Neuron (in vitro differentiated cells): Measurements from ENCODE around the gene MAPT.
"Not testable (repeated sequence)": the region's sequence is repeated elsewhere in the genome, so short reads cannot be mapped to it uniquely, and the experiment has no call there.

Experiments used
- H2AFZ ChIP-seq: one replicate; pipeline ENCODE4 v1.6.1; 2013; ENCODE audit warnings: low read depth, mild to moderate bottlenecking, inconsistent platforms, low read length, moderate library complexity
- H3K27me3 ChIP-seq: one replicate; pipeline ENCODE4 v1.6.1; 2013; ENCODE audit warnings: low read length; ENCODE audit not compliant: insufficient read depth
- H3K36me3 ChIP-seq: one replicate; pipeline ENCODE4 v1.6.1; 2013; ENCODE audit warnings: low read length; ENCODE audit not compliant: insufficient read depth
- H3K4me1 ChIP-seq: one replicate; pipeline ENCODE4 v1.6.1; 2013; ENCODE audit warnings: low read length; ENCODE audit not compliant: insufficient read depth
- H3K4me3 ChIP-seq: 2 replicates; pipeline ENCODE4 v1.5.1; 2013; ENCODE audit warnings: mild to moderate bottlenecking, low read length, moderate library complexity
- H3K9me3 ChIP-seq: one replicate; pipeline ENCODE4 v1.6.1; 2013; ENCODE audit warnings: low read length

Gene MAPT

DNA sequence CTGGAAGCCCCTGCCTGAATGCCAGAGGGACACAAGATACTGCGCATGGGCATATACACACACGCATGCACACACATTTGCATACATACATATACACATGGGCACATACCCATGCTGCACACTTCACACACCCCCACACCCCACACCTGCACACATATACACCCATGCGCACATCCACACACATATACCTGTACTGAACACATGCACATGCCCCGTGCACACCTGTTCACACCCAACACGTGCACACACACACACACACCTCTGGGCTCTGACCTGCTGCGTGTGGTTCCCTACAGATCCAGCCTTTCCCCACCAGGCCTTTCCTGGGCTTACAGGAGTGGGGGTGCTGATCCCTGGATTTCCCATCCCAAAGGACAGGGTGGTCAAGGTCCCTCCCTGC is 43.3 kb upstream of the MAPT start:
- Histone ChIP-seq H3K4me3 (no peak overlapping the region), H3K36me3 (no peaks in the 10 kb centered on the region), H3K4me1 (no peaks in the 10 kb centered on the region), H3K9me3 (no peaks in the 10 kb centered on the region), H2AFZ (no peak overlapping the region), H3K27me3 (peaks cover 2% of the 10 kb centered on the region)

DNA sequence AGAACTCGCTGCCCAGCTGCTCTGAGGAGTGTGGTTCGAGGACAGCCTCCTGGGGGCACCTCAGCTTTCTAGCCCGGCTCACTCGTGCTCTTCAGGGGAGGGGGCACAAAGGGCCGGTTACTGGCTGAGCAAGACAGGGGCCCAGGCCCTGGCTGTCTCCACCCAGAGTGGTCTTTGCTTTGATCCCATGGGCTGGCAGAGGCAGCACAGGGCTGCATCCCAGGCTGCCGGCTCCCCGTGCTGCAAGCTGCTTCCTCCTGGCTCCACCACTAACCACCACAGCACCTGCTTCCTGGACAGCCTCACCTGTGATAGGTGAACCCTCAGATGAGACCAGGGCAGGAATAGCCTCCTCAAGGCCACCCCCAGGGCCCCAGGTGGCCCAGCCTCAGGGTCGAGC is 42.9 kb upstream of the MAPT start:
- no peaks in the 10 kb centered on the region for H3K36me3 ChIP-seq
- peaks cover 2% of the 10 kb centered on the region for H3K27me3 ChIP-seq
- H3K9me3 ChIP-seq = no peaks in the 10 kb centered on the region
- H2AFZ ChIP-seq = no peak overlapping the region
- no peaks in the 10 kb centered on the region for H3K4me1 ChIP-seq
- no peak overlapping the region for H3K4me3 ChIP-seq

DNA sequence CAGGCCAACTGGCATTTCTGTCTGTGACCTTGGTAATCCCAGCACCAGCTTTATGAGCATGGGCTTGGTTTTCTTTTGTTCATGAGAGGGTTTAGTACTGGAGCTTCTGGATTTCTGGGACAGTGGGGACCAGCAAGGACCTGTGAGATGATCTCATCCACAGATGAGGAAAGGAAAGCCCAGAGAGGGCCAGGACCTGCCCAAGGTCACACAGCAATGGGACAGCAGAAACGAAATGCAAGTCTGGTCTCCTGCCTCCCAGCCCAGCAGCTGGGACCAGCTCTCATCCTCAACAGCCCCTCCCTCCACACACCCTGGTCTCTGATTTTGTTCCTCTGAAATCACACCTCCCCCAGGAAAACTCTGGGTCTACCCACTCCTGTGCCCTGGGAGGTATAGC is 42.5 kb upstream of the MAPT start:
- no peak overlapping the region for H3K4me3 ChIP-seq

DNA sequence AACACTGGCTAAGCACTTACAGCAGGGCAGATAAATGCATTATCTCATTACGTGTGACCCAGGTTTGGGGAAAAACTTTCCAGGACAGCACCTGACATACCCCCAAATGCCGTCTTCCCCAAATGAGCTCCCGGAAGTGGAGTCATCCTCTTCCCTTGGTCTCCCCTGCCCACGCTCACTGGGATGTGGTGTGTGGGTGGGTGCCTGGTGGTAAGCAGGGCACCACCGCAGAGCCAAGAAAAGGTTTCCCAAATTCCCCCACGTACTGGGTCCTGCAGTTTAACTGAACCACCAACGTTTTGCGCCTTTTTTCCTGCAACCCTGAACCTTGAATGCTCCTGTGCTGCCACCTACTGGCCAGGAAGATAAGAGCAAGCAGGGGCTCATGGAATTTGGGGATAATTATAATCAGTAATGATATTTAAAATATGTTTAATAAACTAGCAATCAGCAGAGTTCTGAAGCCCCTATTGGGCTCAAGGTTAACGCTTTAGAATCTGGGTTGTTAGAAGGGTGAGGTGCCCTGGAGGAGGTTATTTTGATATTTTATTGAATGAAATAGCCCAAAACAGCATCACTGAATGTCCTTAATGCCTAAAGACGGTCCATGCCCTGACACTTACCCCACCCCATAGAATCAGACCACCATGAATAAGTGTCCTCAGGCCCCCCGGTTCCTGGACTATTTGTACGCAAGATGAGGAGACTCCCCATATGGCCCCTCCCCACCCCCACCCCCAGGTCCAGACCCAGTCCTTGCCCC is 41.6 kb upstream of the MAPT start:
- H3K9me3 ChIP-seq = no peaks in the 10 kb centered on the region
- H3K27me3 ChIP-seq = peaks cover 2% of the 10 kb centered on the region
- H2AFZ ChIP-seq = no peak overlapping the region
- H3K4me3 ChIP-seq = no peak overlapping the region
- H3K36me3 ChIP-seq = no peaks in the 10 kb centered on the region
- H3K4me1 ChIP-seq = no peaks in the 10 kb centered on the region

More for the DNA sequence above, 42.5 kb upstream of the MAPT start:
- no peaks in the 10 kb centered on the region for H3K4me1 ChIP-seq
- no peaks in the 10 kb centered on the region for H3K36me3 ChIP-seq
- peaks cover 2% of the 10 kb centered on the region for H3K27me3 ChIP-seq
- H3K9me3 ChIP-seq = no peaks in the 10 kb centered on the region
- no peak overlapping the region for H2AFZ ChIP-seq

DNA sequence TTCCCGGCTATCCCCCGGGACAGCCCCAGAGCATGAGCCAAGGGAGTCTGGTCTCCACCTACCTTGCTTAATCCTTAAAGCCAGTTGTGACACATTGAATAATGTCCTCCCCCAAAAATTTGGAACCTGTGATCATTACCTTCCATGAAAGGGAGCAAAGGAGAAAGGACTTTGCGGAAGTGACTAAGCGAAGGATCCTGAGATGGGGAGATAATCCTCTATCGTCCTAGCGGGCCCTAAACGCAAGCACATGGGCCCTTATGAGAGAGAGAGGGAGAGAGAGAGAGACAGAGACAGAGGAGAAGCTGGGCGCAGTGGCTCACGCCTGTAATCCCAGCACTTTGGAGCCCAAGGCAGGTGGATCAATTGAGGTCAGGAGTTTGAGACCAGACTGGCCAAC is 40.1 kb upstream of the MAPT start:
- H3K27me3 ChIP-seq = peaks cover 2% of the 10 kb centered on the region
- no peaks in the 10 kb centered on the region for H3K4me1 ChIP-seq
- H3K4me3 ChIP-seq = no peak overlapping the region
- no peak overlapping the region for H2AFZ ChIP-seq
- H3K36me3 ChIP-seq = no peaks in the 10 kb centered on the region
- H3K9me3 ChIP-seq = no peaks in the 10 kb centered on the region

DNA sequence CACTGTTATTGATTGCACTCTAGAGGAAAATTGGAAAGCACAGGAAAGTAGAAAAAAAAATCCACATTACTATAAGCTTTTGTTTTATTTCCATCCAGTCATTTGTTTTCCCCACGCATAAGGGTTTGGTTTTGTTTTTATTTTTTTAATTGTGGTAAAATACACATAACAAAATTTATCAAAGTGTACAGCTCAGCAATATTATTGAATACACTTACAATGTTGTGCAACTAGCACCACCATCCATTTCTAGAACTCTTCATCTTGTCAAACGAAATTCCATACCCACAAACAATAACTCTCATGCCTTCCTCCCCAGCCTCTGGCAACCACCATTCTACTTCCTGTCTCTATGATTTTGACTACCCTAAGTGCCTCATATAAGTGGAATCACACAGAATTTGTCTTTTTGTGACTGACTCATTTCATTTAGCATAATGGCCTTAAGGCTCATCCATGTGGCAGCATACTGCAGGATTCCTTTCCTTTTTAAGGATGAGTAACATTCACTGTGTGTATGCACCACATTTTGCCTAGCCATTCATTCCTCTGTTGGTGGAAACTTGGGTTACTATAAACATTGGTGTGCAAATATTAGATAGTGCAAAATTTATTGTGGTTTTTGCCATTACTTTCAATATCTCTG is 38.5 kb upstream of the MAPT start:
- peaks cover 4% of the 10 kb centered on the region for H3K27me3 ChIP-seq
- H2AFZ ChIP-seq = no peak overlapping the region
- H3K9me3 ChIP-seq = no peaks in the 10 kb centered on the region
- H3K36me3 ChIP-seq = no peaks in the 10 kb centered on the region
- H3K4me1 ChIP-seq = no peaks in the 10 kb centered on the region
- no peak overlapping the region for H3K4me3 ChIP-seq

DNA sequence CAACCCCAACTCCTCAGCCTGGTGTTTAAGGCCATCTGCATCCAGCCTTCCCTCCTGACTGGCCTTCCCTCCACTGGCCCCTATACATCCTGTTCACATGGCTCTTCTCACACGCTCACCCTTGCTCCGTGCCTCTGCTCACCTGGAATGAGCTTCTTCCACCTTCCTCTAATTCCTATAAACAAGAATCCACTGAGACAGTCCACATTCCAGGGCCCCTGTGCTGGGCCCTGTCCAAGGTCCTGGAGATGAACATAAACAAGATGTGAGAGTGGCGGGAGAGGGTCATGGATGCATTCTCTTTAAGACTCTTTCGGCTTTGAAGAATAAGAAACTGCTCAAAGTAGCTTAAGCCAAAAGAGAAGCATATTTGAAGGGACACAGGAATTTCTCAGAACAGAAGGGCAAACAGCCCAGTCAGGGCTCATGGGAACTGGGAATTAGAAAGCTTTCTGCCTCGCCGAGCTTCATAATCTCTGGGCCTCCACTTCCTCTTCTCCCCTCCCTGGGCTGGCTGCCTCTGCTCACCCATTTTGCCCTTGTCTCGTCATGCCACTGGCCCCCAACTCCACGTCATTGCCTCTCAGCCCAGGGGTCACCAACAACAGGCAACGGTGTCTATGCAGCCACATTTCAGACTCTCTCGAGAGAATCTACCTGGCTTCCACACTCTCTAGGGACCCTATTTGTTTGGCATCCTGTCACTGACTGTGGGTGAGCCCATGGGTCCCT is 36.2 kb upstream of the MAPT start:
- Histone ChIP-seq H3K9me3 (no peaks in the 10 kb centered on the region), H2AFZ (no peak overlapping the region), H3K4me3 (no peak overlapping the region), H3K27me3 (peaks cover 5% of the 10 kb centered on the region), H3K36me3 (no peaks in the 10 kb centered on the region), H3K4me1 (no peaks in the 10 kb centered on the region)

DNA sequence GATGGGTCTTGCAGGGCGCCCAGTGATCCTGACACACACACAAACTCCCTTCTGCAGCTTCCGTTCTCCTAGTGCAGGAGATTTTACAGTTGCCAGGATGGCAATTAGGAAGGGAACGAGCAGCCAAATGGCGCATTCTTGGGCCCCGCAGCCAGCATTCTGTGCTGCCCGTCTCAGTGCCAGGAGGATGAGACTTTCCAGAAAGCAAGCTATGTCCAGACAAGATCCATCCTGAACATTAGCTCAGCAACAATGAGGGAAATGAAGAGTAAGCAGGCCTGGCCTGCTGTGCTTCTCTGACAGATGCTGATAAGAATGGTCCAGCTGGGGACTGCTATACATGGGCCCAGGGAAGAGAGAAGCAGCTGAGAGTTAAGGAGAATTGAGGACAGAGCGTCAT is 33.2 kb upstream of the MAPT start:
- no peaks in the 10 kb centered on the region for H3K36me3 ChIP-seq
- H2AFZ ChIP-seq = no peak overlapping the region
- no peaks in the 10 kb centered on the region for H3K4me1 ChIP-seq
- no peak overlapping the region for H3K4me3 ChIP-seq
- peaks cover 12% of the 10 kb centered on the region for H3K27me3 ChIP-seq
- no peaks in the 10 kb centered on the region for H3K9me3 ChIP-seq

DNA sequence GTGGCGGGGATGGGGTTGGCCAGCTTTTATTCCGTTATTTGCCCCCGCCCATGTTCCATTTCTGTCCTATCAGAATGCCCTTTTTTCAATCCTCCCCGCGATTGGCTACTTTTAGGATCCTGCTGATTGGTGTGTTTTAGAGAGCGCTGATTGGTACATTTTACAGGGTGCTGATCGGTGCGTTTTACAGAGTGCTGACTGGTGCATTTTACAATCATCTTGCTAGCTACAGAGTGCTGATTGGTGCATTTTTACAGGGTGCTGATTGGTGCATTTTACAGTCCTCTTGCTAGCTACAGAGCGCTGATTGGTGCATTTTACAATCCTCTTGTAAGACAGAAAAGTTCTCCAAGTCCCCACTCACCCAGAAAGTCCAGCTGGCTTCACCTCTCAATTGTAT is 32.2 kb upstream of the MAPT start:
- not testable (repeated sequence) for H3K4me3 ChIP-seq, H3K4me1 ChIP-seq, H3K9me3 ChIP-seq, H2AFZ ChIP-seq, H3K36me3 ChIP-seq
- H3K27me3 ChIP-seq = peaks cover 12% of the 10 kb centered on the region

DNA sequence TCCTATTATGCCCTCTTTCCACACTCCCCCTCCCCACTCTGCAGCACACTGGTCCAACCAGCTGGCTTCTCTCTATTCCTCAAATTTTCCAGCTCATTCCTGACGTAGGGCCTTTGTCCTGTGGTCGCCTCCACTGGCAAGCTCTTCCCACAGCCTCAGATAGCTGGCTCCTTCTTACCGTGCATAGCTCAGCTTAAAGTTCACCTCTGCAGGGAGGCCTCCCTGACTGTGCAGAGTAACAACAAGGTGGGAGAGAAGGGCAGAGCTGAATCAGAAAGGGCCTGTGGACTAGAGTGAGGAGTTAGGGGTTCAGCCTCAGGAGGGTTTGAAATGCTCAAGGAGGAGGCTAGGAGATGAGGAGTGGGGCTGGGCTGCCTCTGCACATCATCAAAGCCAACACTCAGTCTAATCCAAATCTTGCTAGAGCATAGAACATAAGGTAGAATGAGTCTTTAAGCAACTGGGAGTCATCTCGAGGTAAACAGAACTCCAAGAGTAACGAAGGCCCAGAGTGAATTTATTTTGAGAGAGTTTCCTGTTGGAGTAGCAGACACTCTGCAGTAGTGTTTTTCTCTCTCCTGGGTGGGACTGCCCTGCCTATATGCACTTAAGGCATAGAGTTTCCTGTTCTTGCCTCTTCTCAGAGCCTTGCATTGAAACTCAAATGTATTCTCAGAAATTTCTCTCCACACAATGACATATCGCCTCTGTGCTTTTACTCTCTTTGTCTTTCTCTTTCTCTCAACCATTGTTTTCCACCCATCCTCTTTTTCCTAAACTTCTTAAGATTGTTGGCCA is 30.3 kb upstream of the MAPT start:
- H3K36me3 ChIP-seq = no peaks in the 10 kb centered on the region
- H3K4me3 ChIP-seq = no peak overlapping the region
- H2AFZ ChIP-seq = no peak overlapping the region
- no peaks in the 10 kb centered on the region for H3K4me1 ChIP-seq
- H3K27me3 ChIP-seq = peaks cover 12% of the 10 kb centered on the region
- H3K9me3 ChIP-seq = no peaks in the 10 kb centered on the region

DNA sequence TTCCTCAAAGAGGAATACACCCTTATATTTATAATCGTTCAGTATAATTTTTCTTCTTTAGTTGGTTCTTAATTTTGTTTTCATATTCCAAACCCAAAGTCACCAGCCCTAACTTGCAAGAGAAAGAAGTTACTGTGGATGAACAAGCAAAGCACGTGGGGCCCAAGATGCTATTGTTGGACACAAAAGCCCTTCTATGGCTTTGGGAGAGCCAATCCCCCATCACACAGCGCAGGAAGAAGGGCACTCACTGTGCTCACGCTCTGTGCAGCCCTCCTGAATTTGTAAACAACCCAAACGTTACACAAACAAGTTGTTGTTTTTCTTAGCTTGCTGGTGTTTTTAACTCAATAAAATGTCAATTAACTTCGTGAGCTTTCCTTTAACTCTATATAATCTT is 27.2 kb upstream of the MAPT start:
- no peaks in the 10 kb centered on the region for H3K9me3 ChIP-seq
- no peak overlapping the region for H2AFZ ChIP-seq
- H3K4me3 ChIP-seq = no peak overlapping the region
- no peaks in the 10 kb centered on the region for H3K36me3 ChIP-seq
- H3K4me1 ChIP-seq = no peaks in the 10 kb centered on the region
- H3K27me3 ChIP-seq = peaks cover 7% of the 10 kb centered on the region

DNA sequence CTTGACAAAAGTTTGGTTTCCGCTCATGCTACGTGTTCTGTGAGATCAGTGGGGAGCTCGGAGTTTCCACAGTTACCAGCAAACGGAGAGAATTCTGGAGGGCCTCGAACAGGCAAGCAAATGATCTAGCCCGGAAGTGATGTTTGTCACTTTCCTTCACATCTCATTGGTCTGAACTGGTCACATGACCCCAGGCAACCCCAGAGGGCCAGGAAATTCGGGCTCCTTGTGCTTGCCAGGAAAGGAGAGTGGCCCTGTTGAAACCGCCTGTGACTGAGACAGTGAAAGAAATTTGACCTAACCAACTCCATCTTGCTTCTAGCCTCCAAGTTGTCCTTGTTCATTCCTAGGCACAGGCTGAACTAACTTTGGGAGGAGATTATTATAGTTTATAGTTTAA is 26.7 kb upstream of the MAPT start:
- Histone ChIP-seq H3K4me3 (no peak overlapping the region), H3K27me3 (peaks cover 7% of the 10 kb centered on the region), H3K4me1 (no peaks in the 10 kb centered on the region)

DNA sequence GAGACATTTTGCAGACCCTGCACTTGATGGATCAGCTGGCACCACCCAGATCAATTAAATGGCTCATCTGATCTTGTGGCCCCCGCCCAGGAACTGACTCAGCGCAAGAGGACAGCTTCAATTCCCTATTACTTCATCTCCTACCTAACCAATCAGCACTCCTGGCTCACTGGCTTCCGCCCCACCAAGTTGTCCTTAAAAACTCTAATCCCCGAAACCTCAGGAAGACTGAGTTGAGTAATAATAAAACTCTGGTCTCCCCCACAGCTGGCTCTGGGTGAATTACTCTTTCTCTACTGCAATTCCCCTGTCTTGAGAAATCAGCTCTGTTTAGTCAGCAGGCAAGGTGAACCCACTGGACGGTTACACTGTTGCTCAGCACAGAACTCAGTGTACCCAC is 26.1 kb upstream of the MAPT start:
- peaks cover 7% of the 10 kb centered on the region for H3K27me3 ChIP-seq
- H3K4me1 ChIP-seq = no peaks in the 10 kb centered on the region
- H3K9me3 ChIP-seq = no peaks in the 10 kb centered on the region
- H3K4me3 ChIP-seq = no peak overlapping the region
- H3K36me3 ChIP-seq = no peaks in the 10 kb centered on the region
- no peak overlapping the region for H2AFZ ChIP-seq

More for the DNA sequence above, 26.7 kb upstream of the MAPT start:
- no peaks in the 10 kb centered on the region for H3K9me3 ChIP-seq
- H3K36me3 ChIP-seq = no peaks in the 10 kb centered on the region
- no peak overlapping the region for H2AFZ ChIP-seq
